BJ (cell line): ENCODE measurements around the gene FARP1. TPM values are rescaled to one million over a fixed set of nuclear protein-coding genes. Genes with fewer than 3 reads are reported as not detected.

ENCODE experiments used
- CTCF ChIA-PET: fragments of 350-600 bp; formaldehyde crosslinking; extraction: SDS; loops from one replicate; lab custom pipeline; 2021; ENCODE audit warnings: antibody characterized with exemption, inconsistent platforms; lab: Yijun Ruan, JAX
- POLR2A ChIA-PET: fragments of 300-600 bp; sonication (Branson Sonifier 250); formaldehyde crosslinking; extraction: SDS; loops from one replicate; lab custom pipeline; 2021; ENCODE audit warnings: antibody characterized with exemption; lab: Charles Lee
- DNase-seq: peaks from one replicate; pipeline ENCODE4 v3.0.0-alpha.2; 2011; ENCODE audit warnings: low read depth
- H3K27me3 ChIP-seq: 2 replicates; pipeline ENCODE4 v1.6.0; 2011; ENCODE audit warnings: low read length; ENCODE audit not compliant: control insufficient read depth, insufficient read depth
- H3K36me3 ChIP-seq: 2 replicates; pipeline ENCODE4 v1.5.1; 2011; ENCODE audit warnings: low read length; ENCODE audit not compliant: control insufficient read depth, insufficient read depth
- H3K4me3 ChIP-seq: 2 replicates; pipeline ENCODE4 v1.5.1; 2011; ENCODE audit warnings: low read depth, mild to moderate bottlenecking, control low read depth, low read length
- polyA plus RNA-seq: library from polyadenylated mRNA; depleted of rRNA; stranded (reverse); fragments of >200 nt; gene quantifications from 2 replicates; pipeline ENCODE4 v1.2.3, GENCODE V29; 2011
- TF ChIP-seq, protein P1 (sequence below): IDR thresholded peaks from 2 replicates; pipeline ENCODE4 v1.5.1; 2011; ENCODE audit warnings: low read depth, mild to moderate bottlenecking, control low read depth, inconsistent platforms, low read length, moderate library complexity; ENCODE audit not compliant: insufficient read depth

The FARP1 gene
- polyA plus RNA-seq, 1 experiment, result 64.0 TPM

DNA sequence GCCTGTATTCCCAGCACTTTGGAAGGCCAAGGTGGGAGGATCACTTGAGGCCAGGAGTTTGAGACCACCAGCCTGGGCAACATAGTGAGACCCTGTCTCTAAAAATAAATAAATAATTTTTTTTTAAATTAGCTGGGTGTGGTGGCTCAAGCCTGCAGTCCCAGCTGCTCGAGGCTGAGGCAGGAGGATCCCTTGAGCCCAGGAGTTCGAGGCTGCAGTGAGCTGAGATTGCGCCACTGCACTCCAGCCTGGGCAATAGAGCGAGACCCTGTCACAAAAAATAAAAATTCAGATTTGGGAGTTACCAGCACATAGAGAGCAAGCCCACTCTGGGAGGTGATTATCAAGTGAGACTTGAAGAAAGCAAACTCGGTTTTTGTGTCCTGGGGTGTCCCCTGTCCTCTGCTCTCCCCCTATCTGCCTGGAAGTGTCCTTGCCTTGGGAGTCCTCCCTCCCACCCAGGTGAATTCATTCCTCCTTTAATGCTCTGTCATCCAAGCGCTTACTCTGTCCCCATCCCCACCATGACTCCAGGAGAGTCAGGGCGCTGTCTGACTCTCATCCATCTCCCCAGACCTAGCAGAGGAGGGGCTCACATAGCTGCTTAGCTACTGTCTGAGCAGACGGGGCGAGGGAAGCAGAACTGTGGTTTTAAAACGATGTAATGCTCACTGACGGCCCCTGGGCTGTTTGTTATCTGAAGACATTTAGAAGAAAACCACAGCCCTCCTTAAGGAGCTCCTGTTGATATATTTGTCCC is 287.3 kb downstream of the FARP1 start:
- Histone ChIP-seq H3K36me3 (peaks cover 13% of the 10 kb centered on the region), H3K4me3 (no peak overlapping the region), H3K27me3 (no peaks in the 10 kb centered on the region)
- DNase-seq, result no peak
- ChIA-PET CTCF (interaction anchor here (0.6 to 2.5 kb wide), 8 partner anchors 10 to 577 kb away, joined by 3 to 9 read pairs (median 4); no protein-coding TSS in a partner anchor), POLR2A (interaction anchor here (0.6 kb wide), 1 partner anchor 199 kb away, joined by 3 read pairs; no protein-coding TSS in a partner anchor)
- TF ChIP-seq, protein P1, sequence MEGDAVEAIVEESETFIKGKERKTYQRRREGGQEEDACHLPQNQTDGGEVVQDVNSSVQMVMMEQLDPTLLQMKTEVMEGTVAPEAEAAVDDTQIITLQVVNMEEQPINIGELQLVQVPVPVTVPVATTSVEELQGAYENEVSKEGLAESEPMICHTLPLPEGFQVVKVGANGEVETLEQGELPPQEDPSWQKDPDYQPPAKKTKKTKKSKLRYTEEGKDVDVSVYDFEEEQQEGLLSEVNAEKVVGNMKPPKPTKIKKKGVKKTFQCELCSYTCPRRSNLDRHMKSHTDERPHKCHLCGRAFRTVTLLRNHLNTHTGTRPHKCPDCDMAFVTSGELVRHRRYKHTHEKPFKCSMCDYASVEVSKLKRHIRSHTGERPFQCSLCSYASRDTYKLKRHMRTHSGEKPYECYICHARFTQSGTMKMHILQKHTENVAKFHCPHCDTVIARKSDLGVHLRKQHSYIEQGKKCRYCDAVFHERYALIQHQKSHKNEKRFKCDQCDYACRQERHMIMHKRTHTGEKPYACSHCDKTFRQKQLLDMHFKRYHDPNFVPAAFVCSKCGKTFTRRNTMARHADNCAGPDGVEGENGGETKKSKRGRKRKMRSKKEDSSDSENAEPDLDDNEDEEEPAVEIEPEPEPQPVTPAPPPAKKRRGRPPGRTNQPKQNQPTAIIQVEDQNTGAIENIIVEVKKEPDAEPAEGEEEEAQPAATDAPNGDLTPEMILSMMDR, result no peak

DNA sequence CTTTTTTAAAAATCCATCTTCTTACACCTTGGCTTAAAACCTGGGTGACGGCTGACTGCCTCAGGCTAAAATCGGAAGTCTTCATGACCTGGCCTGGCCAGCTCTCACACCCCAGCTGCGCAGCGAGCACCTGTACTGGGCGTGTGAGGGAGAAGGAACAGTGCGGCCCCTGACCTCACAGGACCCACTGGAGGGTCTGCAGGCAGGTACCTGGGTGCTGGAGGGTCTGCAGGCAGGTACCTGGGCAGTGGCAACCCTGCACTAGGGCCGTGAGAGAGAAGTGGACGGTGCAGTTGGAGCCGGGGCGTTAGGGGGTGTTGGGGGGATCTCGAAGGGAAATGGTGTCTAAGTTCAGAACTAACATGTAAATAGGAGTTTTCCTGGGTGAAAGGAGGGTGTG is 289.7 kb downstream of the FARP1 start:
- ChIA-PET CTCF (interaction anchor here (2.5 kb wide), 1 partner anchor 12 kb away, joined by 9 read pairs; no protein-coding TSS in a partner anchor), POLR2A (no interaction called here)
- no peak for DNase-seq

DNA sequence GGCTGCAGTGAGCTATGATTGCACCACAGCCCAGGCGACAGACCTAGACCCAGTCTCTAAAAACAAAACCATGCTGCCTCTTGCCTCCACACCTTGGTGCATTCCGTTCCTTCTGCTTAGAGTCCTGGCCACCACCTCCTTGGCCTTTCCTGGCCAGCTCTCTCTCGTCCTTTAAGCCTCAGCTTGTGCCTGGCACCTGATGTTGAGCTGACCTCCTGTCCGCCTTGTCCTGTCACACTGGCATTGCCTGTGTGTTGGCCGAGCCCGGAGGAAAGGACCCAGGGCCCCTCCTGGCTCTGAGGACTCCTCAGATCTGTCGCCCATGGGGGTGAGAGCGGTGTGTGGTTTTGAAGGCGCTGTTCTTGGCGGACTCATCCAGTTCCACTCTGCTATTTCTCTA is 290.8 kb downstream of the FARP1 start:
- CTCF ChIA-PET, result interaction anchor here (0.6 to 1.2 kb wide), 2 partner anchors 12 to 260 kb away, joined by 3 to 4 read pairs; no protein-coding TSS in a partner anchor

More for the DNA sequence above, 289.7 kb downstream of the FARP1 start:
- Histone ChIP-seq H3K4me3 (no peak overlapping the region), H3K27me3 (no peaks in the 10 kb centered on the region), H3K36me3 (peaks cover 16% of the 10 kb centered on the region)
- TF ChIP-seq, protein P1, result no peak

DNA sequence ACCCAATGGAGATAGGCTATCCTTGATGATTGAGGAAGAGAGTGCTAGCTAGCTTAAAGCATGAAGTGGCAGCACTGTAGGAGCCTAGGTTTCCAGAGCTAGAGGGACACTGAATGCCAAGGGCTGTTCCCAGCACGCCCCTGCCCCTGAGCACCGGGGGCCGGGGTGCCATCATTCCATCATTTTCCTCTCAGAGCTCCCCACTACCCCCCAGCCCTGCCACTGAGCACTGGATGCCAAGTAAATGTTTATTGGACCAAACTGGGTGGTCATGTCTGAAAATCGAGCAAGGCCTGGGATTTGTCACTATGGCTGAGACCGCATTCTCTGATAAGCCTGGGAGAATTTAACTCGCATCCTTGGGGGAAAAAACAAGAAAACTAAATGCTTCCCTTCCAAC is 291.2 kb downstream of the FARP1 start:
- ChIA-PET CTCF (interaction anchor here (0.6 to 1.2 kb wide), 2 partner anchors 11 to 260 kb away, joined by 3 to 4 read pairs; no protein-coding TSS in a partner anchor), POLR2A (no interaction called here)
- TF ChIP-seq, protein P1, result no peak
- DNase-seq, result no peak
- no peak overlapping the region for H3K4me3 ChIP-seq
- peaks cover 17% of the 10 kb centered on the region for H3K36me3 ChIP-seq
- no peaks in the 10 kb centered on the region for H3K27me3 ChIP-seq

More for the DNA sequence above, 290.8 kb downstream of the FARP1 start:
- POLR2A ChIA-PET, result no interaction called here
- no peak overlapping the region for H3K4me3 ChIP-seq
- TF ChIP-seq, protein P1, result no peak
- peaks cover 17% of the 10 kb centered on the region for H3K36me3 ChIP-seq
- H3K27me3 ChIP-seq, result no peaks in the 10 kb centered on the region
- DNase-seq, result no peak

DNA sequence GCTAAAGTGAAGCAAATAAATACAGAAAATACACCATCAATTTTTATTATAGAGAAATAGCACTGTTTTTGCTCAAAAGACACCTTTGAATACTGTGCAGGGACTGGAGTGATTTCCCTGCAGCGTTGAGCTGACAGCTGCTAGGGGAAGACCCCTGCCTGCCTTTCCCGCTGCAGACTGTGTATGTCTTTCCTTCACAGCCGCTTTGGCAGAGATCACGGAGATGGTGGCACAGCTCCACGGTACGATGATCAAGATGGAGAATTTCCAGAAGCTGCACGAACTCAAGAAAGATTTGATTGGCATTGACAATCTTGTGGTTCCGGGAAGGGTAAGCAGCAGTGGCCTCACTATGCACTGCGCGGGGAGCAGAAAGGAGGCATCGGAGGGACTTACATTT is 292.5 kb downstream of the FARP1 start:
- DNase-seq, result no peak
- Histone ChIP-seq H3K27me3 (no peaks in the 10 kb centered on the region), H3K36me3 (peaks cover 27% of the 10 kb centered on the region), H3K4me3 (no peak overlapping the region)
- TF ChIP-seq, protein P1, result no peak
- CTCF ChIA-PET, result interaction anchor here (1.5 kb wide), 1 partner anchor 10 kb away, joined by 4 read pairs; no protein-coding TSS in a partner anchor
- POLR2A ChIA-PET, result no interaction called here
